Measurements from ENCODE around the gene MLF2.
A peak's percentile ranks its signal among the peaks of the same experiment; 100 is the strongest.
"Not testable (repeated sequence)": the region's sequence is repeated elsewhere in the genome, so short reads cannot be mapped to it uniquely, and the experiment has no call there.

MLF2 gene

DNA sequence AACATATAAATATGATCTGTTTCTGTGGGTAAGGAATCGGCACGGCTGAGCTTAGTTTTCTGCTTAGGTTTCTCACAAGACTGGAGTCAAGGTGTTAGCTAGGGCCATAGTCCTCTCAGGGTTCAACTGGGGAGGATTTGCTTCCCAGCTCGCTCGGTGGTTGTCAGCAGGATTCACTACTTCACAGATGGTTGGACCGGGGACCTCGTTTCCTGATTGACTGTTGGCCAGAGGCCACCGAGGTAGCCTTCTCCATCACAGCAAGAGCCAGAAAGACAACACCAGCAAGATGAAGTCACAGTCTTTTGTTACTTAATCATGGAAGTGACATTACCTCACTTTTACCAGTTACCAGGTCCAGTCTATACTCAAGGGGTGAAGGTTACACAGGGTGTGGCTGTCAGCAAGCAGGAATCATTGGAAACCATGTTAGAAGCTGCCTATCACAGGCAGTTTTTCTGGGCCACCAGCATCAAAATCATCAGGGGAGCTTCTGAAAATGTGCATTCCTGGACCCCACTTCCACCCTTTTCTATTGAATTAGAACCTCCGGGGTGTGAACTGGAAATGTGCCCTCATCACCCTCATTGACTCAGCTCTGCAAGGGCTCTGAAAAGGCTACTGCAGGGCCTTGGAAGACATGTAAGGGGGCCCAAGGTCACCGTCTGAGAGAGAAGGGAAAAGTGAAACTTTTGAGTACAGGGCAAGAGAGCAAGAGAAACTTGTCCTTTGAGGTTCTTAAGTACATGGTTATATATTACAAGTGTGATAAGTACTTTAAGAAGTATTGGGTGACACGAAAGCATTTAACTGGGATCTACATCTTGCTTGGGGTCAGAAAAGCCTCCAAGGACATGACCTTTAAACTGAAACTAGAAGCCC is 18.2 kb downstream of the MLF2 start:
- DNase-seq (ENCODE audit: low spot score), result no peak

DNA sequence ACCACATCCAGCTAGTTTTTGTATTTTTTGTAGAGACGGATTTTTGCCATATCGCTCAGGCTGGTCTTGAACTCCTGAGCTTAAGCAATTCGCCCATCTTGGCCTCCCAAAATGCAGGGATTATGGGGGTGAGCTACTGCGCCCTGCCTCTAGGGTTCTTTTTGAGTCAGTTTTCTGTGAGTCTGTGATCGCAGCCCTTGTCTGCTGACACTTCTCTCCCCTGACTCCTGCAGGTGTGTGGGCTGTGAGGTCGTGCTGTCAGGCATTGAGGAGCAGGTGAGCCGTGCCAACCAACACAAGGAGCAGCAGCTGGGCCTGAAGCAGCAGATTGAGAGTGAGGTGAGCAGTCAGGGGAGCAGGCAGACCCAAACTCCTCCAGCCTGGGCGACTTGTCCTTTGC is 22.8 kb downstream of the MLF2 start:
- DNase-seq (ENCODE audit: low spot score), result no peak

DNA sequence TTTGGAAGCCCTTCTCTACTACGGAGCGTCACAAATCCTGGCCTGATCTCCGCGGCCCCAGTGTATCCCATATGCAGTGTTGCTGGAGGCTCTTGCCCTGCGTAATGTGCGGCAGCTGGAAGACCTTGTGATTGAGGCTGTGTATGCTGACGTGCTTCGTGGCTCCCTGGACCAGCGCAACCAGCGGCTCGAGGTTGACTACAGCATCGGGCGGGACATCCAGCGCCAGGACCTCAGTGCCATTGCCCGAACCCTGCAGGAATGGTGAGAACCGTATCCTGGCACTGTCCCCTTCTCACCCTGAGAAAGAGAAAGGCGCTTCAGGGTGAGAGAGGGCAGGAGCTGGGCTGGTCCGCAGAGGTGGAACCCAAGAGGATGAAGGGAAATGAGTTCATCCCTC is 23.8 kb downstream of the MLF2 start:
- no peak for DNase-seq (ENCODE audit: low spot score)

DNA sequence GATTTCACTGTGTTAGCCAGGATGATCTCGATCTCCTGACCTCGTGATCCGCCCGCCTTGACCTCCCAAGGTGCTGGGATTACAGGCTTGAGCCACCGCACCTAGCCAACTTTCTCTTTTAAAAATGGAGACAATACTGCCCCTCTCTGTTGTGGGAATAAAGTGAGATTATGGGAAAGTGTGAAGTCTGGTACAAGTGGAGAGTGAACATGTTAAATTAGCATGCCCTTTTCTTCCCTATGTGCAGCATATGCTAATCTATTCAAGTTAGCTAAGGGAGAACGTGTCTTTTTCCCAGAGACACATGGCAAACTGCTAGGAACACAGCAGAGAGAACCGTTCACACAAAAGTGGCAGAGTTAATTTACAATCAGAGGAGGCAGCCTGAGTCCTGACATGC is 27.6 kb downstream of the MLF2 start:
- DNase-seq (ENCODE audit: low spot score), result no peak

DNA sequence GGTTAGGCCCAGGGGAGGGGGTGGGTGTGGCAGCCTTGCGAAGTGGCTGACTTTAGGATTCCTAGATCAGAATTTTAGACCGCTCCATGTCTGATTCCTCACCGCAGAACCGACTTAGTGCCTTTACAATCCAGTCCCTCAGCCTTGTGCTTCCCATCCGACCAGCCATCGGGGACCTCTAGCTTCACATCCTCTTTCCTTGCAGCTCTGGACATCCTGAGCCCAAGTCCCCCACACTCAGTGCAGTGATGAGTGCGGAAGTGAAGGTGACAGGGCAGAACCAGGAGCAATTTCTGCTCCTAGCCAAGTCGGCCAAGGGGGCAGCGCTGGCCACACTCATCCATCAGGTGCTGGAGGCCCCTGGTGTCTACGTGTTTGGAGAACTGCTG is 28.5 kb downstream of the MLF2 start:
- no peak for DNase-seq (ENCODE audit: low spot score)

DNA sequence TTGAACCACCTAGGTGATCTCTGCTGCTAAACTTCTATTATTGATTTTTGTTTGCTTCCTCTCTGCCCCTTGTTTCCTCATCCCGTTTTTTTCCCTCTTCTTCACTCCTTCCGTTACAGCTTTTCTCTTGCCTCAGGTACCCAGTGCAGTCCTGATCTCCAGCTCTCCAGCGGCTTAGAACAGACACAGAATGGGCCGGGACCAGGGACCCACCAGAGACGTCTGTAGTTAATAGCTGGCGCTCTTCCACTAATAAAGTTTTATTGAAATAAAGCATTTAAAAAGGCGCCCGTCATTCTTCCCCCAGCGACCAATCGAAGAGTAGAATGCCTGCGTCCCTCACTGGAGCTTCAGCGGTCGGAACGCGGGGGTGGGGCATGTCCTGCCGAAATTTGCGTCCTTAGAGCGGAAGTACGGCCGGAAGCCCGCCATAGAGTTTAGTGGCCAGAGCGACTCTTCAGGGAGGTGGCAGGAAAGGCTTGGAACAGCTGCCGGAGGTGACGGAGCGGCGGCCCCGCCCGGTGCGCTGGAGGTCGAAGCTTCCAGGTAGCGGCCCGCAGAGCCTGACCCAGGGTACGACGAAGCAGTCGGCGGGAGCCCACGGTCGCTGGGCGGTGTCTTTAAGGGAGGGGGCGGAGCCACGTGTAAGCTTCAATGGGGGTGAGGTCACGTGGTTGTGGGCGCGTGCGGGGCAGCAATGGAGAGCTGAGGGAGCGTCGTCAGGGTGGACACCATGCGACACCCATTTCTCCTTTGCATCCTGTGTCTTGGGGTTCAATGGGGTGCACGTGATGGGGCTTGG is 29.1 kb downstream of the MLF2 start, which contains the start of gene COPS7A:
Gene COPS7A (plus strand): TSS at position 440 of the 802 bp plus-strand sequence. CDS start 611 bp downstream, outside the sequence.
- peak; percentile 97 for DNase-seq (ENCODE audit: low spot score)

DNA sequence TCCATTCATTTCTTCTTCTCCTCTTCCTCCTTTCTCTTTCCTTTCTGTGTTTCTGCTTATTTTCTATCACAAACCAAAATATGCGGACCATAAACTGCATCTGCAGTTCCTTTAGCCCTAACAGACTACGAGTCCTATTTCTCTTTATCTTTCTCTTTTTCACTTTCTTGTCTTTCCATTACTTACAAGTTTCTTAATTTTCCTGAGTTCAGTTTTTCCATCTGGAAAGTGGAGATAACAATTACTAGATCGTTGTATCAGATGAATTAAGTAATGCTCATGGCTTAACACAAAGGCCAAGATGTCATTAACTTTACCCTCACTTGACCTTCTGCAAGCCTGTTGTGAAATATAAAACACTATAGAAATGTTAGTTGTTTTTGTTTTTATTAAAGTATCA is 30.1 kb downstream of the MLF2 start:
- no peak for DNase-seq (ENCODE audit: low spot score)

DNA sequence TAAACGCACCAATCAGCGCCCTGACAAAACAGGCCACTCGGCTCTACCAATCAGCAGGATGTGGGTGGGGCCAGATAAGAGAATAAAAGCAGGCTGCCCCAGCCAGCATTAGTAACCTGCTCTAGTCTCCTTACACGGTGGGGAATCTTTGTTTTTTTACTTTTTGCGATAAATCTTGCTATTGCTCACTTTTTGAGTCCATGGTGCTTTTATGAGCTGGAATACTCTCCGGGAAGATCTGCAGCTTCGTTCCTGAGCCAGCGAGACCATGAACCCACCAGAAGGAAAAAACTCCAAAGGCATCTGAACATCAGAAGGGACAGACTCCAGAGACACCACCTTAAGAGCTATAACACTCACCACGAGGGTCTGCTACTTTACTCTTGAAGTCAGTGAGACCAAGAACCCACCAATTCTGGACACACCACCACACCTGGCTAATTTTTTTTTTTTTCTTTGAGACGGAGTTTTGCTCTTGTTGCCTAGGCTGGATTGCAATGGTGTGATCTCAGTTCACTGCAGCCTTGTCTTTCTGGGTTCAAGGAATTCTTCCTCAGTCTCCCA is 36.0 kb downstream of the MLF2 start:
- no peak for DNase-seq (ENCODE audit: low spot score)

DNA sequence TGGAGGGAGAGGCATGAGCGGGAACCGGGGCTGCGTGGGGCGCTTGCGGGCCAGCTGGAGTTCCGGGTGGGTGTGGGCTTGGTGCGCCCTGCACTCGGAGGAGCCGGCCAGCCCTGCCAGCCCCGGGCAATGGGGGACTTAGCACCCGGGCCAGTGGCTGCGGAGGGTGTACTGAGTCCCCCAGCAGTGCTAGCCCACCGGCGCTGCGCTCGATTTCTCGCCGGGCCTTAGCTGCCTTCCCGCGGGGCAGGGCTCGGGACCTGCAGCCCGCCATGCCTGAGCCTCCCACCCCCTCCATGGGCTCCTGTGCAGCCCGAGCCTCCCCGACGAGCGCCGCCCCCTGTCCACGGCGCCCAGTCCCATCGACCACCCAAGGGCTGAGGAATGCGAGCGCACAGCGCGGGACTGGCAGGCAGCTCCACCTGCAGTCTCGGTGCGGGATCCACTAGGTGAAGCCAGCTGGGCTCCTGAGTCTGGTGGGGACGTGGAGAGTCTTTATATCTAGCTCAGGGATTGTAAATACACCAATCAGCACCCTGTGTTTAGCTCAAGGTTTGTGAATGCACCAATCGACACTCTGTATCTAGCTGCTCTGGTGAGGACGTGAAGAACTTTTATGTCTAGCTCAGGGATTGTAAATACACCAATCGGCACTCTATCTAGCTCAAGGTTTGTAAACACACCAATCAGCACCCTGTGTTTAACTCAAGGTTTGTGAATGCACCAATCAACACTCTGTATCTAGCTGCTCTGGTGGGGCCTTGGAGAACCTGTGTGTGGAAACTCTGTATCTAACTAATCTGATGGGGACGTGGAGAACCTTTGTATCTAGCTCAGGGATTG is 36.7 kb downstream of the MLF2 start:
- DNase-seq (ENCODE audit: low spot score), result not testable (repeated sequence)

DNA sequence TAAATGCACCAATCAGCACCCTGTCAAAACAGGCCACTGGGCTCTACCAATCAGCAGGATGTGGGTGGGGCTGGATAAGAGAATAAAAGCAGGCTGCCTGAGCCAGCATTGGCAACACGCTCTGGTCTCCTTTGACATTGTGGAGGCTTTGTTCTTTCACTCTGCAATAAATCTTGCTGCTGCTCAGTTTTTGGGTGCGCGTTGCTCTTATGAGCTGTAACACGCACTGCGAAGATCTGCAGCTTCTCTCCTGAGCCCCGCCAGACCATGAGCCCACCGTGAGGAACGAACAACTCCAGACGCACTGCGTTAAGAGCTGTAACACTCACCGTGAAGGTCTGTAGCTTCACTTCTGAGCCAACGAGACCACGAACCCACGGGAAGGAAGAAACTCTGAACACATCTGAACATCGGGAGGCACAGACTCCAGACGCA is 44.0 kb downstream of the MLF2 start:
- no peak for DNase-seq (ENCODE audit: low spot score)

DNA sequence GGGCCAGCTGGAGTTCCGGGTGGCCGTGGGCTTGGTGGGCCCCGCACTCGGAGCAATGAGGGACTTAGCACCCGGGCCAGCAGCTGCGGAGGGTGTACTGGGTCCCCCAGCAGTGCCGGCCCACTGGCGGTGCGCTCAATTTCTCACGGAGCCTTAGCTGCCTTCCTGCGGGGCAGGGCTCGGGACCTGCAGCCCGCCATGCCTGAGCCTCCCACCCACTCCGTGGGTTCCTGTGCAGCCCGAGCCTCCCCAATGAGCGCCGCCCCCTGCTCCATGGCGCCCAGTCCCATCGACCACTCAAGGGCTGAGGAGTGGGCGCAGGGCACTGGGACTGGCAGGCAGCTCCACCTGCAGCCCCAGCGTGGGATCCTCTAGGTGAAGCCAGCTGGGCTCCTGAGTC is 44.6 kb downstream of the MLF2 start:
- not testable (repeated sequence) for DNase-seq (ENCODE audit: low spot score)

DNA sequence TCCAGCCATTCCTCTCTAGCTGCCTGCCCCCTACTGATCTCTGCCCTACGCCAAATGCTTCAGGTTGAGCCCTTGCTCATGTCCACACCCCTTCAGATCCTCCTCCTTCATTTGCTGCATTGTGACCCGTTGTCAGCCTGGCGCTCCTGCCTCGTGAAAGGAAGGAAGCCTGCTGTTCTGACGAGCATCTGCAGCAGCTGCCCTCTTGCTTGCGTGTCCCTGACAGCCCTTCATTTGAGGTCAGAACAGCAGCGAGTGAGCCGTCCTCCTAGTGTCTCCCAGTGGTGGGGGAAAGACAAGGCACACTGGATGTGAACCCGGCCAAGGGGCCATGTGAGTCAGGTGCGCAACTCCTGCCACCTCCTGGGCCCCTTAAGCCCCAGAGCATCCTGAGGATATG is 49.3 kb downstream of the MLF2 start:
- no peak for DNase-seq (ENCODE audit: low spot score)

DNA sequence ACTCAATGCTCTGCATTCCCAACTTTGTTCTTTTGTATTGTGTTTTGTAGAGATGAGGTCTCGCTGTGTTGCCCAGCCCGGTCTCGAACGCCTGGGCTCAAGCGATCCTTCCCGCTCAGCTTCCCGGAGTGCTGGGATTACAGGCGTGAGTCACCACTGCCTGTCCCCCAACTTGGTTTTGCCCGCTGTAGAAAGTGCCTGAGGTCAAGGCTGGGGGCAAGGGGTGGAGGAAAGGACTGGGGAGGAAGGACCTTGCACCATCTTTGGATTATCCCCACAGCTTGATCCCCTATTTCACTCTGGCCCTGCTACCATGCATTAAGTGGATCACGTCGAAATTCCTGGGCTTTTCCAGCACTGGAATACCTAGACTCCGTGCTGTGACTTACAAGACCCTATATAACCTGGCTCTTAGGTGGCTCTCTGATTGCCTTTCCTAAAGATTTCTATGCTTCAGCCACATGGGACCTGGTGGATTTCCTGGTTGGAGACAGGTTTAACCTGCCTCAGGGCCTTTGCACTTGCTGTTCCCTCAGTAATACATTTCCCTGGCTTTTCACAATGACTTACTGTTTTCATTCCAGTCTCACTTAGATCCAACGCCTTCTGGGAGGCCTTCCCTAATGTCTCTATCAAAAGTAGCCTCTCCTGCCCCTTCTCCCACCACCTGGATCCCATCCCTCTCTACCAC is 51.7 kb downstream of the MLF2 start:
- no peak for DNase-seq (ENCODE audit: low spot score)

DNA sequence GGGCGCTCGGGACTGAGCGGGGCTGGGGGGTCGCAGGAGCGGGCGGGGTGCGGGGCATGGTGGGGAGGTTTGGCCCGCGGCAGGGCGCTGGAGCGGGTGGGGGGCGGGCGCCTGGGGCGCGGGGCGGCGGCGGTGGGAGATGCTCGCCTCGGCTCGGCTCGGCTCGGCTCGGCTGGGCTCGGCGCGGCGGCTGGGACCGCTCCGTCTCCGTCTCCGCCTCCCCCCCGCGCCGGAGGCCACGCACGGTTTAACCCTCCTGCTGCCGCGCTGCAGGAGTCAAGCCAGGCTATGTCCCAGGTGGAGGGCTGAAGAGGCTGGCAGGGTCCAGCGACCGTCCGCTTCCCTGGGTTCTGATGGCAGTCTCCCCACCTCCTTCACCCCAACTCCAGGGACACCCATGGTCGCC is 52.3 kb downstream of the MLF2 start, which contains the start of gene PIANP:
Gene PIANP (minus strand): TSS at position 170 of the 406 bp plus-strand sequence. CDS start 2,754 bp downstream, outside the sequence.
- DNase-seq (ENCODE audit: low spot score), result no peak

DNA sequence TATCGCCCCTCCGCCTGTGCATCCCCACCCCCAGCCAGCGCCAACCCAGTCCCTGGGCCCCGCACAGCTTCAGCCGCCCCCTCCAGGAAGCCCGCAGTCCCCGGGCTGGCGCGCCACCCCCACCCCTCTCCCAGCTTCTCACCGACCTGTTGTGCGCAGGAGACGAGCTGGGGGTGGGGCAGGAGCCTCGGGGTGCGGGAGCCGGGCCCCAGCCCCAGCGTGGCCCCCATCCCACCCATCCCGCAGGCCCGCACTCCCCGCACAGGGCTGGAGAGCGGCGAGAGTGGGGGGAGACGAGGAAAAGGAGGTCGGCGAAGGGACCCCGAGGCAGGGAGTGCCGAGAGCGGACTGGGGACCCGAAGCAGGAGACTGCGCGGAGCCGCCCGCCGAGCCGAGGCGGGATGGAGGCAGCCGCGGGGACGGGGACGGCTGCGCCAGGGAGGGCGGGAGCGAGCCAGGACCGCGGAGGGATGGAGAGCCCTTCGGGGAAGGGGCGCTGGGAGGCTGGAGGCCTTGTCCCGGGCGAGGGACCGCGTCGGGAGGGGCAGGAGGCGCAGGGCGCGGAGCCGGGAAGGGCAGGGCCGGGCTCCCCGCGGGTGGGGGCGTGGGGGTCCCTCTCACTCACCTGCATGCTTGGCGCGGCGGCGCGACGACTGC is 52.8 kb downstream of the MLF2 start:
- no peak for DNase-seq (ENCODE audit: low spot score)

DNA sequence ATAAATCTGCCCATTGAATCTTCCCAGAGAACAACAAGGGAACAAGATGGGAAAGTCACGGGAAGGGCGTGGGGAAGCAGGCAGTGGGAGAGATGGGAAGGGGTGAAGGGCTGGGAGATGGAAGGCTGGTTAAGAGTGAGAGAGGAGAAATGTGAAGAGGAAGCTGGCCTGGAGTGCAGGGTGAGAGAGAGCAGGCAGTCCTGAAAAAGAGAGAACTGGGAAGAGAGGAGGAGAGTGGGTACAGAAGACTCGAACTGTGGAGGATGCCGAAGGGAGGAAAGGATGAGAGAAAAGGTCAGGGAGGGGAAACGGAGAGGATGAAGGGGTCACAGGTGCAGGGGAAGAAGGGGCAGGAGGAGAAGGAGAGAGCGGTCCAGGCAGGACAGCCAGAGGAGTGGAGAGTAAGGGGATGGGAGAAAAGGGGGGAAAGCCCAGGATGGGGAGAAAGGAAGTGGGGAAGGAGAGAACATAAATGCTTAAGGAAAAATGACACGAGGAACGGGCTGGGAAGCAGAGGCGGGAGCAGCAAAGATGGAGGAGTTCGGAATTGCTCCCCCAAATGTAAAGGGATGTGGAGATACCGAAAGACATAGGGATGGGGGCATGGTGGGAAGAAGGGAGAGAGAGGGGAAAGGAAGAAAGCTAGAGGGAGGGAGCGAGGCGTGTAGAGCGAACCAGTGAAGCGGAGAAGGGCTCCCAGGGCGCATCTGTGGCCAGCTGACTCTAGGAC is 53.5 kb downstream of the MLF2 start:
- DNase-seq (ENCODE audit: low spot score), result no peak

DNA sequence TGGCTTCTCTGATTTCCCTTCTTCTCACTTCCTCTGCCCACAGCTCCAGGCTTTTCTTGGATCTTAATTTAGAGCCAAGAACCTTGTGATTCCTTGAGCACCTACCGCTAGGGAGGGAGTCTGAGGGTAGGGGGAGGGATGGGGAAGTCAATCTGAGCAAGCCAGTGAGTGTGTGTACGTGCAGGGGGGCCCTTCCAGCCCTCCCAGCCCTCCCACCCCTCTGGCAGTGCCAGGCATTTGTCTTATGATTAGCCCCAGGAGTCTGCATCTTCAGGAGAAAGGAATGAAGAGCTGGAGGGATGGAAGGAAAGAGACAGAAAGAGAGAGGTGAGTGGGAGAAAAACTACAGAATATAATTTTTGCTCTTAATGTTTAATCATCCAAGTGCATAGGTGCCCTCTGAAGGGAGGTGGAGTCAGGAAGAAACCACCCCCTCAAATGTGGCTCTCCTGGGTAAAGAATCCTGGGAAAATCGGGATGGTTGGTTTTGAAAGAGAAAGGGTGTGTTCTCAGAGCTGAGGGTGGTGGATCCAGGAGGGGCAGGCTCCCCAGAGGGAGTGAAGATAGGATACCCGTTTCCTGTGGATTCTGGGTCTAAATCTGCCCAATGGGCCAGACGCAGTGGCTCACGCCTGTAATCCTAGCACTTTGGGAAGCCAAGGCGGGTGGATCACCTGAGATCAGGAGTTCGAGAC is 54.4 kb downstream of the MLF2 start:
- no peak for DNase-seq (ENCODE audit: low spot score)
